ENCODE results near the gene GET4.

GRCh38 chr7:871900-872537 is 4.3 kb upstream of the GET4 start:
- no peak for TF ChIP-seq CTCF (IDR thresholded peaks at IDR 0.05)
- TF ChIP-seq EZH2 (IDR thresholded peaks at IDR 0.05): no peak
